ENCODE measurements around the gene IYD.

Gene IYD

DNA sequence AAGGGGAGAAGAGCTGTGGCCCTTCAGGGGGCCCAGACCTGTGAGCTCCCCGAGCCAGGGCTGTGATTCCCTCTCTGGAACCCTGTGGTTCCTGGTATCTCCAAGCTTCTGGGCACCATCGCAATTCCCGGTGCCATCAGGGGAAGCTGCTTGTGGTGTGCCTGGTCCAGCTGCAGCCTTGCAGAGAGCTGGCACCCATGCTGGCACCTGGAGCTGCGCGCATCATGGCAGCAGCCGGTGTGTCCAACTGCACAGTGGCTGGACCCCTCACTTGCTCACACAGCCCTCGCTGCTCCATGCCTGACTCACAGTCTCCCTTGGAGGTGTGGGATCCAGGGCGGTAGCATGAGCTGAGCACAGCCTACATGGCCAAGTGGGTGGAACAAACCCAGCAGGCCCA, 56.7 kb downstream of the IYD start:
- Histone ChIP-seq H3K36me3 (ENCODE audit: control insufficient read depth in 1 of 2, insufficient read depth in 2 of 2, low read length in 2 of 2) (no peaks in the 10 kb centered on the region), H3K27me3 (ENCODE audit: control insufficient read depth in 1 of 2, insufficient read depth in 2 of 2, low read length in 2 of 2) (no peaks in the 10 kb centered on the region), H3K9ac (ENCODE audit: low read depth in 1 of 2, low read length in 2 of 2) (no peak overlapping the region), H3K4me1 (ENCODE audit: control insufficient read depth in 1 of 2, insufficient read depth in 2 of 2, low read length in 2 of 2) (no peaks in the 10 kb centered on the region), H3K27ac (ENCODE audit: low read depth, low read length) (no peak overlapping the region), H3K4me3 (ENCODE audit: low read depth in 1 of 2, low read length in 2 of 2) (no peak overlapping the region), H3K9me3 (ENCODE audit: control insufficient read depth in 1 of 2, low read length in 2 of 2) (no peaks in the 10 kb centered on the region)

DNA sequence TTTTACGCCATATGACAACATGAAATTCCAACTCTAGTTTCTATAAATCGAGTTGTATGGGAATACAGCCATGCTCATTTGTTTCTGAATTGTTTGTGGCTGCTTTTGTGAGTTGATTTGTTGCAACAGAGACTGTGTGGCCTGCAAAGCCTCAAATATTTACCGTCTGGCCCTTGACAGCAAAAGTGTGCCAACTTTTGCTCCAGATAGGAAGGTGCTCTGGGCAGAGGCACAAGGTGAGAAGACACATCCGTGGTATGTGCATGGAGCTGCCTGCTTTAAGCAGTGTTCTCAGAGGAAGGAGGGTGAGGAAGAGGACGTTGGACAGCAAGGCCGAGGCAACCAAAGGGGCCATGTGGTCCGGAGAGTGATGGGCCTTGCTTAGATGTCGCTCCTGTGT, 57.4 kb downstream of the IYD start:
- Histone ChIP-seq H3K4me1 (ENCODE audit: control insufficient read depth in 1 of 2, insufficient read depth in 2 of 2, low read length in 2 of 2) (no peaks in the 10 kb centered on the region), H3K9me3 (ENCODE audit: control insufficient read depth in 1 of 2, low read length in 2 of 2) (no peaks in the 10 kb centered on the region), H3K27me3 (ENCODE audit: control insufficient read depth in 1 of 2, insufficient read depth in 2 of 2, low read length in 2 of 2) (no peaks in the 10 kb centered on the region), H3K27ac (ENCODE audit: low read depth, low read length) (no peak overlapping the region), H3K9ac (ENCODE audit: low read depth in 1 of 2, low read length in 2 of 2) (no peak overlapping the region), H3K36me3 (ENCODE audit: control insufficient read depth in 1 of 2, insufficient read depth in 2 of 2, low read length in 2 of 2) (no peaks in the 10 kb centered on the region), H3K4me3 (ENCODE audit: low read depth in 1 of 2, low read length in 2 of 2) (no peak overlapping the region)

DNA sequence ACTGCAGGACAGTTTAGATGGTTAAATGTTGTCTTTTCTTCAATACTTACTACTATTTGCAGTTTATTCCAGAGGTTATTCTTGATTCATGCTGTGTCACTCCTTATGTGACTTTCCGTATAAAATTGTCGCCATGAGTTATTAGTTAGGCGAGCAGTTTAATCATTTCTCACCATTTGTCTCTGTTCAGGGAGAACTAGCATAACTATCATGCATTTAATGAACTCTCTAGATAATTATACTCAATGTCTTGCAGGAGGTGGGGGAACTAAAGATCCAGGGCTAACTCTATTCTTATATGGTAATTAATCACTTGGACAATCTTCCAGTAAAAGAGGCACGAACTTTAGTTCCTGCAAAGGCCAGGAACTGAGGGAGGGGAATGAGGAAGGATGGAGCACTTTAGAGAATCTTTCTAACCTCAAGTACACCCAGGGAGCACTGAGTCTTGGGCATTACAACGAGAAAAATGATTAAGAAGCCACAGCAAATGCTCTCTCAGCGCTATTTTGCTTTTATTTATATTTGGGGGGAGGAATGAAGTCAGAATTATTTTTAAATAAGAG, 58.3 kb downstream of the IYD start:
- H3K4me3 ChIP-seq (ENCODE audit: low read depth in 1 of 2, low read length in 2 of 2): no peak overlapping the region
- no peaks in the 10 kb centered on the region for H3K9me3 ChIP-seq (ENCODE audit: control insufficient read depth in 1 of 2, low read length in 2 of 2)
- H3K9ac ChIP-seq (ENCODE audit: low read depth in 1 of 2, low read length in 2 of 2): no peak overlapping the region
- H3K36me3 ChIP-seq (ENCODE audit: control insufficient read depth in 1 of 2, insufficient read depth in 2 of 2, low read length in 2 of 2): no peaks in the 10 kb centered on the region
- H3K4me1 ChIP-seq (ENCODE audit: control insufficient read depth in 1 of 2, insufficient read depth in 2 of 2, low read length in 2 of 2): no peaks in the 10 kb centered on the region
- H3K27ac ChIP-seq (ENCODE audit: low read depth, low read length): no peak overlapping the region
- no peaks in the 10 kb centered on the region for H3K27me3 ChIP-seq (ENCODE audit: control insufficient read depth in 1 of 2, insufficient read depth in 2 of 2, low read length in 2 of 2)

DNA sequence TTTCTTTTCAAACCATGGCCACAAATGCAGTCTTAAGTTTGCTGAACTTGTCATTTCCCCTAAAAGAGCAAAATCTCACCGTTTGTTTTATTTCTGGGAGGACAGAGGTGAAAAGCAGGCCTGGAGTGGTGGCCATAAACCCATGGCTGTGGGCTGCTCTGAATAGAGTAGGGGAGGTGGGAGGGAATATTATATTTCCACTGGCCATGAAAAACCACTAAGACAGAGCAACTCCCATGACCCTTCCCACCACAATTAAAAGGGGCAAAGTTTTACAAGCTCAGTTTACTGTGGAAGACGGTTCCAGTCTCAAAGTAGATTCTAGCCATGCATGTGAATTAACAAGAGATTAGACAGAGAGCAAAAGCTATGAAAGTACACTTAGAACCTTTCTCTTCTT, 59.0 kb downstream of the IYD start:
- no peaks in the 10 kb centered on the region for H3K9me3 ChIP-seq (ENCODE audit: control insufficient read depth in 1 of 2, low read length in 2 of 2)
- H3K36me3 ChIP-seq (ENCODE audit: control insufficient read depth in 1 of 2, insufficient read depth in 2 of 2, low read length in 2 of 2): no peaks in the 10 kb centered on the region
- H3K27ac ChIP-seq (ENCODE audit: low read depth, low read length): no peak overlapping the region
- H3K4me1 ChIP-seq (ENCODE audit: control insufficient read depth in 1 of 2, insufficient read depth in 2 of 2, low read length in 2 of 2): no peaks in the 10 kb centered on the region
- no peak overlapping the region for H3K4me3 ChIP-seq (ENCODE audit: low read depth in 1 of 2, low read length in 2 of 2)
- H3K9ac ChIP-seq (ENCODE audit: low read depth in 1 of 2, low read length in 2 of 2): no peak overlapping the region
- H3K27me3 ChIP-seq (ENCODE audit: control insufficient read depth in 1 of 2, insufficient read depth in 2 of 2, low read length in 2 of 2): no peaks in the 10 kb centered on the region

- Histone ChIP-seq H3K27me3 (ENCODE audit: control insufficient read depth in 1 of 2, insufficient read depth in 2 of 2, low read length in 2 of 2) (no peaks in the 10 kb centered on the region), H3K9ac (ENCODE audit: low read depth in 1 of 2, low read length in 2 of 2) (no peak overlapping the region), H3K27ac (ENCODE audit: low read depth, low read length) (no peak overlapping the region), H3K4me1 (ENCODE audit: control insufficient read depth in 1 of 2, insufficient read depth in 2 of 2, low read length in 2 of 2) (no peaks in the 10 kb centered on the region), H3K4me3 (ENCODE audit: low read depth in 1 of 2, low read length in 2 of 2) (no peak overlapping the region), H3K9me3 (ENCODE audit: control insufficient read depth in 1 of 2, low read length in 2 of 2) (no peaks in the 10 kb centered on the region), H3K36me3 (ENCODE audit: control insufficient read depth in 1 of 2, insufficient read depth in 2 of 2, low read length in 2 of 2) (no peaks in the 10 kb centered on the region)
These were observed 62.0 kb downstream of the IYD start for GRCh38 chr6:150430815-150431214.

GRCh38 chr6:150435360-150435759, 66.5 kb downstream of the IYD start:
- Histone ChIP-seq H3K27ac (ENCODE audit: low read depth, low read length) (no peak overlapping the region), H3K4me1 (ENCODE audit: control insufficient read depth in 1 of 2, insufficient read depth in 2 of 2, low read length in 2 of 2) (no peaks in the 10 kb centered on the region), H3K9ac (ENCODE audit: low read depth in 1 of 2, low read length in 2 of 2) (no peak overlapping the region), H3K27me3 (ENCODE audit: control insufficient read depth in 1 of 2, insufficient read depth in 2 of 2, low read length in 2 of 2) (no peaks in the 10 kb centered on the region), H3K36me3 (ENCODE audit: control insufficient read depth in 1 of 2, insufficient read depth in 2 of 2, low read length in 2 of 2) (no peaks in the 10 kb centered on the region), H3K9me3 (ENCODE audit: control insufficient read depth in 1 of 2, low read length in 2 of 2) (peaks cover 4% of the 10 kb centered on the region in 2 donors), H3K4me3 (ENCODE audit: low read depth in 1 of 2, low read length in 2 of 2) (no peak overlapping the region)

DNA sequence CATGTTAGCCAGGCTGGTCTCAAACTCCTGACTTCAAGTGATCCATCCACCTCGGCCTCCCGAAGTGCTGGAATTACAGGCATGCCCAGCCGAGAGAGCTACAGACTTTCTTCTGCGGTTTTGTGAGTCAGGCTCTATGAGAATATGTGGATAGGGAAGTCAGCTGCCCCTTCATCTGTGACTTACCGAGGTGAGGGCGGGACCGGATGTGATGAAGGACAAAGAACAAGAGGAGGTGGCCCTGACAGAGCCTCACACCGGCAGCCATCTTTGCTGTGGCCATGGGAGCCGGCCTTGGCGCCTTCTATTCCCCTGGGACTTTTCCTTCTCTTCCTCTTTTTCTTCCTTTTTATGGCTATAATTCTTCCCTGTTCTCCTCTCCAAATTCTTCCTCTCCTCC, 67.0 kb downstream of the IYD start:
- no peak overlapping the region for H3K4me3 ChIP-seq (ENCODE audit: low read depth in 1 of 2, low read length in 2 of 2)
- no peak overlapping the region for H3K27ac ChIP-seq (ENCODE audit: low read depth, low read length)
- H3K9ac ChIP-seq (ENCODE audit: low read depth in 1 of 2, low read length in 2 of 2): no peak overlapping the region
- no peaks in the 10 kb centered on the region for H3K27me3 ChIP-seq (ENCODE audit: control insufficient read depth in 1 of 2, insufficient read depth in 2 of 2, low read length in 2 of 2)
- H3K4me1 ChIP-seq (ENCODE audit: control insufficient read depth in 1 of 2, insufficient read depth in 2 of 2, low read length in 2 of 2): no peaks in the 10 kb centered on the region
- H3K36me3 ChIP-seq (ENCODE audit: control insufficient read depth in 1 of 2, insufficient read depth in 2 of 2, low read length in 2 of 2): no peaks in the 10 kb centered on the region
- H3K9me3 ChIP-seq (ENCODE audit: control insufficient read depth in 1 of 2, low read length in 2 of 2): peaks cover 6 to 9% of the 10 kb centered on the region in 2 donors

- H3K27me3 ChIP-seq (ENCODE audit: control insufficient read depth in 1 of 2, insufficient read depth in 2 of 2, low read length in 2 of 2): no peaks in the 10 kb centered on the region
- H3K9ac ChIP-seq (ENCODE audit: low read depth in 1 of 2, low read length in 2 of 2): no peak overlapping the region
- no peaks in the 10 kb centered on the region for H3K36me3 ChIP-seq (ENCODE audit: control insufficient read depth in 1 of 2, insufficient read depth in 2 of 2, low read length in 2 of 2)
- H3K27ac ChIP-seq (ENCODE audit: low read depth, low read length): no peak overlapping the region
- H3K4me1 ChIP-seq (ENCODE audit: control insufficient read depth in 1 of 2, insufficient read depth in 2 of 2, low read length in 2 of 2): no peaks in the 10 kb centered on the region
- H3K9me3 ChIP-seq (ENCODE audit: control insufficient read depth in 1 of 2, low read length in 2 of 2): peaks cover 6 to 9% of the 10 kb centered on the region in 2 donors
- no peak overlapping the region for H3K4me3 ChIP-seq (ENCODE audit: low read depth in 1 of 2, low read length in 2 of 2)
These were observed 70.6 kb downstream of the IYD start for GRCh38 chr6:150439373-150439772.

DNA sequence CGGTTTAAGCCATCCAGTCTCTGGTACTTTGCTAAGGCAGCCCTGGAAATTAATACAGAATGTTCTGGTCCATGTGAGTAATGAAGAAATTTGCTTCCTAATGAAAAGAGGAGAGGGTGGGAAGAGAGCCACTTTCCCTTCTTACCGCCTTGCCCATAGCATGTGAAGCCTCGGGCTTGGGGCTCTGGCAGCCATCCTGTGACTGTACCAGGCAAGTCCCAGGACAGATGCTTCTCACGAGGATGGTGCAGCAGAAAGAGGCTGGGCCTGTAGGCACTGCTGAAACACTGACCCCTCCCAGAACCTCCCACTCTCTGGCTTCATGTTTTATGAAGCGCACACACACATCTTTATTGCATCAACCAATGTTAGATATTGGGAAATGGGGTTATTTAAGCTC, 74.8 kb downstream of the IYD start:
- Histone ChIP-seq H3K9ac (ENCODE audit: low read depth in 1 of 2, low read length in 2 of 2) (no peak overlapping the region), H3K9me3 (ENCODE audit: control insufficient read depth in 1 of 2, low read length in 2 of 2) (peaks cover 6 to 9% of the 10 kb centered on the region in 2 donors), H3K27me3 (ENCODE audit: control insufficient read depth in 1 of 2, insufficient read depth in 2 of 2, low read length in 2 of 2) (no peaks in the 10 kb centered on the region), H3K27ac (ENCODE audit: low read depth, low read length) (no peak overlapping the region), H3K4me3 (ENCODE audit: low read depth in 1 of 2, low read length in 2 of 2) (no peak overlapping the region), H3K36me3 (ENCODE audit: control insufficient read depth in 1 of 2, insufficient read depth in 2 of 2, low read length in 2 of 2) (no peaks in the 10 kb centered on the region), H3K4me1 (ENCODE audit: control insufficient read depth in 1 of 2, insufficient read depth in 2 of 2, low read length in 2 of 2) (no peaks in the 10 kb centered on the region)

DNA sequence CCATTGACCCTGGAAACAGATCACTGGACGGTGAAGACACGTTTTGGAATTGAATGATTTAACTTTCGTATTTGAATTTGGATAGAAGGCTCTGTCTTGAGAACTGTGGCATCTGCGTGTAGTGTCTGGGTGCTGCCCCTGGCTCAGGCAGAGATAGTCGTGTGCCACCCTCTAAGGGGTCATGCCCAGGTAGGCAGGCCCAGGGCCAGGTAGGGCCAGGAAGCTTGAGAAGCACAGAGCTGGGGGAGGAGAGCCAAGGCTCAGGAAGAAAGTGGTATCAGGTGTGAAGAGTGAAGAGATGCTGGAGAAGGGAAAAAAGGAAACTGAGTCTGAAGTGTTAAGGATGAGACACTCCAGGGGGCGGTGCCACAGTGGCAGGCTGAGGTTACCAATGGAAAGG, 75.5 kb downstream of the IYD start:
- H3K27ac ChIP-seq (ENCODE audit: low read depth, low read length): no peak overlapping the region
- no peak overlapping the region for H3K9ac ChIP-seq (ENCODE audit: low read depth in 1 of 2, low read length in 2 of 2)
- no peak overlapping the region for H3K4me3 ChIP-seq (ENCODE audit: low read depth in 1 of 2, low read length in 2 of 2)
- no peaks in the 10 kb centered on the region for H3K36me3 ChIP-seq (ENCODE audit: control insufficient read depth in 1 of 2, insufficient read depth in 2 of 2, low read length in 2 of 2)
- no peaks in the 10 kb centered on the region for H3K27me3 ChIP-seq (ENCODE audit: control insufficient read depth in 1 of 2, insufficient read depth in 2 of 2, low read length in 2 of 2)
- H3K9me3 ChIP-seq (ENCODE audit: control insufficient read depth in 1 of 2, low read length in 2 of 2): peaks cover 6 to 9% of the 10 kb centered on the region in 2 donors
- no peaks in the 10 kb centered on the region for H3K4me1 ChIP-seq (ENCODE audit: control insufficient read depth in 1 of 2, insufficient read depth in 2 of 2, low read length in 2 of 2)

- Histone ChIP-seq H3K9ac (ENCODE audit: low read depth in 1 of 2, low read length in 2 of 2) (no peak overlapping the region), H3K4me3 (ENCODE audit: low read depth in 1 of 2, low read length in 2 of 2) (no peak overlapping the region), H3K4me1 (ENCODE audit: control insufficient read depth in 1 of 2, insufficient read depth in 2 of 2, low read length in 2 of 2) (no peaks in the 10 kb centered on the region), H3K9me3 (ENCODE audit: control insufficient read depth in 1 of 2, low read length in 2 of 2) (peaks cover under 1 to 3% of the 10 kb centered on the region in 2 donors), H3K27ac (ENCODE audit: low read depth, low read length) (no peak overlapping the region), H3K36me3 (ENCODE audit: control insufficient read depth in 1 of 2, insufficient read depth in 2 of 2, low read length in 2 of 2) (no peaks in the 10 kb centered on the region), H3K27me3 (ENCODE audit: control insufficient read depth in 1 of 2, insufficient read depth in 2 of 2, low read length in 2 of 2) (no peaks in the 10 kb centered on the region)
These were observed 76.7 kb downstream of the IYD start for GRCh38 chr6:150445486-150445885.

All from duodenal mucosa (tissue), 2 donors.